Activated CD4-positive, alpha-beta memory T cell treated with anti-CD3 and anti-CD28 coated beads for 36 hours (primary cell): ENCODE measurements around the gene USP46. TPM values are rescaled to one million over a fixed set of nuclear protein-coding genes. Genes with fewer than 3 reads are reported as not detected.

Experiments used
- CTCF ChIA-PET: fragments of 350-600 bp; sonication (Branson Sonifier 250); formaldehyde crosslinking; loops from one replicate; lab custom pipeline; 2021; ENCODE audit warnings: antibody characterized with exemption, inconsistent platforms; lab: Charles Lee
- POLR2A ChIA-PET: fragments of 350-600 bp; sonication (Branson Sonifier 250); formaldehyde crosslinking; loops from one replicate; lab custom pipeline; 2021; ENCODE audit warnings: antibody characterized with exemption; lab: Charles Lee
- DNase-seq: peaks from one replicate; pipeline ENCODE4 v3.0.0-alpha.2; 2020
- H3K27ac Mint-ChIP-seq: one replicate; pipeline ENCODE4 v1.8.0; 2021; ENCODE audit warnings: mixed read lengths
- H3K27me3 Mint-ChIP-seq: one replicate; pipeline ENCODE4 v1.8.0; 2021; ENCODE audit warnings: mixed read lengths
- H3K36me3 Mint-ChIP-seq: one replicate; pipeline ENCODE4 v1.8.0; 2021; ENCODE audit warnings: mixed read lengths
- H3K4me1 Mint-ChIP-seq: one replicate; pipeline ENCODE4 v1.8.0; 2021; ENCODE audit warnings: low read depth, mixed read lengths
- H3K4me3 Mint-ChIP-seq: one replicate; pipeline ENCODE4 v1.8.0; 2021; ENCODE audit warnings: mild to moderate bottlenecking, mixed read lengths
- H3K9me3 Mint-ChIP-seq: one replicate; pipeline ENCODE4 v1.8.0; 2021; ENCODE audit warnings: mixed read lengths
- intact Hi-C: fragments of 100-400 bp; cut with micrococcal nuclease; formaldehyde crosslinking; loops from one replicate; pipeline ENCODE4 v1.15.1; 2023
- total RNA-seq, 2 experiments: library from RNA; stranded (reverse); gene quantifications; one replicate each; pipeline ENCODE4 v1.2.3, GENCODE V29; 2021

The USP46 gene
- 1 to 10 TPM; 6.2 to 7.0 TPM for total RNA-seq

DNA sequence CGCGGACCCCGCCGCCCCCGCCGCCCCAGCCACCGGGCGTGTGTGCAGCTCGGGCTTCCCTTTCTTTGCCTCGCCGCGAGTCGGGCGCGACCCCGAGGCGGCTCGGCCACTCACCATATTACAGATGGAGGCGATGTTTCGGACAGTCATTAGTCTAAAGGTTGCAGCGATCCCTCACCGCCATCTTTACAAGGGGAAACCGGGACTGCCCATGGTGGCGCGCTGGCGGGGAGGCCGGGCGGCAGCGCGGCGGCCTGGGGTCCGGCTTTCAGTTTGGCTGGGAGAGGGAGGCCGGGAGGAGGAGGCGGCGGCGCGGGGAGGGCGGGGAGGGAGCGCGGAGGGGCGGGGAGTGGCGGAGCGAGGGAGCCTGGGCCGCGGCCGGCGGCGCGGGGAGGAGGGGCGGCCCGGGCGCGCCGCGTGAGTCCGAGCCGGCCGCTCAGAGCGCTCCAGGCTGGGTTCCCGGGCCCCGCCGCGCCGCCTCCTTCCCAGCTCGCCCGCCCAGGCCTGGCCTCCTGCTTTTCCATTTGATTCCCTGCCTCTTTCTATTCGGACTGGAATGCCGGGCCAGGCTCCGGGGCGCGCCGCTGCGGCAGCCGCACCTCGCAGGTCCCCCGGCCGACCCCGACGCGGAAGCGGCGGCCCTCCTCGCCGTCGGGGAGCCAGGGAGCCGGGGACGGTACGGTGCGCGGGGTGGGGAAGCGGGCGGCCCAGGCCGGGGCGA, at the start of gene USP46:
Gene USP46, minus strand, starts transcription at position 301 of the 721 bp plus-strand sequence. Its CDS starts 151 bp downstream, at position 150.
- ChIA-PET CTCF (interaction anchor here (2.2 kb wide), 1 partner anchor 54 kb away, joined by 7 read pairs; no protein-coding TSS in a partner anchor), POLR2A (interaction anchor here (0.9 to 2.2 kb wide), 6 partner anchors 12 to 164 kb away, joined by 3 to 19 read pairs (median 4); no protein-coding TSS in a partner anchor)
- H3K9me3 Mint-ChIP-seq: peaks cover 11% of the 10 kb centered on the region
- peaks cover 2% of the 10 kb centered on the region for H3K27me3 Mint-ChIP-seq
- peaks cover 40% of the 10 kb centered on the region for H3K4me1 Mint-ChIP-seq
- intact Hi-C loops: loop anchor here (1.0 to 2.0 kb wide), 3 partner anchors 16 to 71 kb away; no protein-coding TSS in a partner anchor
- peak within 1 kb of the TSS; percentile 84 for H3K4me3 Mint-ChIP-seq
- H3K36me3 Mint-ChIP-seq: peaks cover 16% of the 10 kb centered on the region
- peak within 1 kb of the TSS; percentile 79 for H3K27ac Mint-ChIP-seq
- peak; percentile 68 for DNase-seq

DNA sequence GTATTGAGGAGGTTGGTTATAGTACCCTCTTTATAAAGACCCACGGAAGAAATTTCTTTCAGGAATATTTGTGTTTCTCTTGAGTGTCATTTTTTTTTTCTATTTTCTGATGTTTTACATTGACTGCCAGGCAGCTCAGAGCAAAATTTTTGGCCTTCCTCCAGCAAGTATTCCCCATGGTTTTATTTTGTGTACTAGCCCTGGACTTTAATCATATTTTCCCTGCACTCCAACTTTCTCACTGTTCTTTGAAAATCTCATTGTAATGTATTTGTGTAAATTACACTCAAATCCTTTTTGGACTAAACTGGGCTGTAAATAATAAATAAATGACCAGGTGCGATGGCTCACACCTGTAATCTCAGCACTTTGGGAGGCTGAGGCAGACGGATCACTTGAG, 45.6 kb upstream of the USP46 start:
- ChIA-PET CTCF (no interaction called here), POLR2A (interaction anchor here (0.6 kb wide), 1 partner anchor 1416 kb away, joined by 3 read pairs; no protein-coding TSS in a partner anchor)
- DNase-seq: no peak
- intact Hi-C loops: no loop called here
- H3K27ac Mint-ChIP-seq: no peak overlapping the region
- no peak overlapping the region for H3K4me3 Mint-ChIP-seq
- no peaks in the 10 kb centered on the region for H3K9me3 Mint-ChIP-seq
- H3K27me3 Mint-ChIP-seq: peaks cover 2% of the 10 kb centered on the region
- H3K4me1 Mint-ChIP-seq: no peaks in the 10 kb centered on the region
- H3K36me3 Mint-ChIP-seq: no peaks in the 10 kb centered on the region

DNA sequence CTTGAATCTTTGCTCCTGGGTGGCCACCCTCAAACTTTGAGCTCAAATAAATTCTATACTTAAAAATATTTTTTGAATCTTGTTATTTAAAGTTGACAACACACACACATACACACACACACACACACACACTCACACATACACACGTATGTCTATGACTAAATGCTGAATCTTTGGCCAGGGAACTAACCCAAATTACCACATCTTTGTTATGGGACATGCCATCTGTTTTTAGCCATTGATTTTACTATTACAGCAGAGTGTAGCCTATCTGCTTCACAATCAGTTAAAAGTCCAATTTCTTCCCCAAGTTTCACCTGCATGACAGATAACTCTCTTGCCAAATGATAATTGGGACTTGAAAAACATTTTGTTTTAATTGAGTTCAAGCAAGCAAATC, 45.0 kb upstream of the USP46 start:
- Mint-ChIP-seq H3K27ac (no peak overlapping the region), H3K4me3 (no peak overlapping the region), H3K9me3 (no peaks in the 10 kb centered on the region), H3K36me3 (no peaks in the 10 kb centered on the region), H3K27me3 (peaks cover 2% of the 10 kb centered on the region), H3K4me1 (no peaks in the 10 kb centered on the region)
- DNase-seq: no peak
- CTCF ChIA-PET: no interaction called here
- POLR2A ChIA-PET: no interaction called here
- intact Hi-C loops: no loop called here

DNA sequence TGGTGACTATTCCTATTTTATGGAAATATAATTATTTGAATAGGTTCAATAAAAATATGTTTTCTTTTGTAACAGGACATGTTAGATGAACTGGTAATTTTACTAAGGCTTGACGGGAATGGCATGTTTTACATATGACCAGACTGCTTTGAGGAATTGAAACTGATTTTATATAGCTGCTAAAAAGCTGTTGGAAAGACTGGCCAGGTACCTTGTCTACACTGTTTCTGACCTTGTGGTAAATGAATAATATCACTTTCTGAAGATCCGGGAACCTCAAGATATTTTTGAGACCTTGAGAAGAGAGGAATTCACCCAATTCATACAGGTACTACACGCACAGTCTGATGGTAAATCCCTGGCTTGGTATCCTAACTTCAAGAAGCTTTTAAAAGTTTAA, 42.1 kb upstream of the USP46 start:
- CTCF ChIA-PET: interaction anchor here (0.9 kb wide), 1 partner anchor 155 kb away, joined by 4 read pairs; no protein-coding TSS in a partner anchor
- Mint-ChIP-seq H3K27me3 (peaks cover 2% of the 10 kb centered on the region), H3K4me1 (peaks cover 4% of the 10 kb centered on the region), H3K36me3 (no peaks in the 10 kb centered on the region), H3K4me3 (no peak overlapping the region), H3K9me3 (no peaks in the 10 kb centered on the region), H3K27ac (no peak overlapping the region)
- POLR2A ChIA-PET: no interaction called here
- intact Hi-C loops: no loop called here
- DNase-seq: no peak

DNA sequence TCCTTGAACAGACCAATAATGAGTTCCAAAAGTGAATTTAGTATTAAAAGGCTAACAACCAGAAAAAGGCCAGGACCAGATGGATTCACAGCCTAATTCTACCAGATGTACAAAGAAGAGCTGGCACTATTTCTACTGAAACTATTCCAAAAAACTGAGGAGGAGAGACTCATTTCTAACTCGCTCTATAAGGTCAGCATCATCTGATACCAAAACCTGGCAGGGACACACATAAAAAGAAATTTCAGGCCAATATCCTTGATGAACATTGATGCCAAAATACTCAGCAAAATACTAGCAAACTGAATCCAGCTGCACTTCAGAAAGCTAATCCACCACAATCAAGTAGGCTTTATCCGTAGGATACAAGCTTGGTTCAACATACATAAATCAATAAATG, 35.8 kb upstream of the USP46 start:
- Mint-ChIP-seq H3K36me3 (peaks cover 15% of the 10 kb centered on the region), H3K27ac (no peak overlapping the region), H3K9me3 (peaks cover 29% of the 10 kb centered on the region), H3K4me1 (peaks cover 4% of the 10 kb centered on the region), H3K27me3 (peaks cover 1% of the 10 kb centered on the region), H3K4me3 (no peak overlapping the region)
- ChIA-PET CTCF (no interaction called here), POLR2A (no interaction called here)
- intact Hi-C loops: no loop called here
- DNase-seq: no peak

DNA sequence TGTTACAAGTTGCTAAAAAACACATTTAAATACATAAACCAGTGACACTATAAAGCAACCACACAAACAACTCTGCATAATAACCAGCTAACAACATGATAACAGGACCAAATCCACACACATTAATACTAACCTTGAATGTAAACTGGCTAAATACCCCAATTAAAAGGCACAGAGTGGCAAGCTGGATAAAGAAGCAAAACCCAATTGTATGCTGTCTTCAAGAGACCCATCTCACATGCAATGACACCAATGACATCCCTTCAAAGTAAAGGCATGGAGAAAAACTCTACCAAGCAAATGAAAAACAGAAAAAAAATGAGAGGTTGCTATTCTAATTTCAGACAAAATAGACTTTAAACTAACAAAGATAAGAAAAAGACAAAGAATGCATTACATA, 34.4 kb upstream of the USP46 start:
- DNase-seq: no peak
- ChIA-PET CTCF (interaction anchor here (0.6 kb wide), 1 partner anchor 174 kb away, joined by 3 read pairs; no protein-coding TSS in a partner anchor), POLR2A (no interaction called here)
- intact Hi-C loops: no loop called here
- Mint-ChIP-seq H3K9me3 (peaks cover 29% of the 10 kb centered on the region), H3K36me3 (peaks cover 15% of the 10 kb centered on the region), H3K27me3 (peaks cover 1% of the 10 kb centered on the region), H3K4me3 (no peak overlapping the region), H3K27ac (no peak overlapping the region), H3K4me1 (peaks cover 4% of the 10 kb centered on the region)

DNA sequence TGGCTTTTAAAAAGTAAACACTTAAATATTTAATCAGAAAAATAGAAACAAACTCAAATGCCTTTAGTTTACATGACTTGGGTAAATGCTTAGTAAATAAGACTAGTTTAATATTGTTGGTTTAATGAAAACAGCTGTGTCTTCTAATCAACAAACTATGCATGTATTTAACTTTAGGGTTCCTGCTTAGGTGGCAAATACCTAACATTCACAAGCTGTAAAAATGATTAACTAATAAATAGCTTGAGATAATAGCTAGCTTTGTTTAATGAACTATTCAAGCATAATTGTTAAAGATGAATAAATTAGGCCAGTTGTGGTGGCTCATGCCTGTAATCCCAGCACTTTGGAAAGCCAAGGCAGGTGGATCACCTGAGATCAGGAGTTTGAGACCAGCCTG, 30.0 kb upstream of the USP46 start:
- Mint-ChIP-seq H3K27ac (no peak overlapping the region), H3K4me1 (no peaks in the 10 kb centered on the region), H3K4me3 (no peak overlapping the region), H3K9me3 (peaks cover 19% of the 10 kb centered on the region), H3K36me3 (peaks cover 9% of the 10 kb centered on the region), H3K27me3 (peaks cover 6% of the 10 kb centered on the region)
- DNase-seq: no peak
- intact Hi-C loops: no loop called here
- ChIA-PET POLR2A (no interaction called here), CTCF (no interaction called here)

DNA sequence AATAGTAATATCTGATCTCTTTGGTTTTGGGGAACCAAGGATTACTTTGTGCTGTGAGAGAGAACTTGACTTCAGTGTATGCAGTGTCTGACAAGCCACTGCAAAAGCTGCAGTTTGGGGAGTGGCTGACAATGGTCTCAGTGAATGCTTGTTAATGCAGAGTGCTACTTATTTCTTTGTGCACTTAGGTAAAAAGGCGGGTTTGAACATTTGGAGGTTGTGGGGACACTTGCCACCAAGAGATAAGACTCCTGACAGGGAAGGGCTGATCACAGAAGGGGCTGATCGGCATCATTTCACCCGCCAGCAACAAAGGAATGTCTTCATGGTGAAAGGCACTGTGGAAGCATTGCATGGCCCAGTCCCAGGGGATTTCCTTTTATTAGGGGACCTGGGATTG, 28.6 kb upstream of the USP46 start:
- peaks cover 6% of the 10 kb centered on the region for H3K36me3 Mint-ChIP-seq
- no peak overlapping the region for H3K27ac Mint-ChIP-seq
- intact Hi-C loops: no loop called here
- peaks cover 6% of the 10 kb centered on the region for H3K9me3 Mint-ChIP-seq
- CTCF ChIA-PET: no interaction called here
- POLR2A ChIA-PET: no interaction called here
- H3K4me1 Mint-ChIP-seq: no peaks in the 10 kb centered on the region
- no peak overlapping the region for H3K4me3 Mint-ChIP-seq
- DNase-seq: no peak
- peaks cover 6% of the 10 kb centered on the region for H3K27me3 Mint-ChIP-seq

DNA sequence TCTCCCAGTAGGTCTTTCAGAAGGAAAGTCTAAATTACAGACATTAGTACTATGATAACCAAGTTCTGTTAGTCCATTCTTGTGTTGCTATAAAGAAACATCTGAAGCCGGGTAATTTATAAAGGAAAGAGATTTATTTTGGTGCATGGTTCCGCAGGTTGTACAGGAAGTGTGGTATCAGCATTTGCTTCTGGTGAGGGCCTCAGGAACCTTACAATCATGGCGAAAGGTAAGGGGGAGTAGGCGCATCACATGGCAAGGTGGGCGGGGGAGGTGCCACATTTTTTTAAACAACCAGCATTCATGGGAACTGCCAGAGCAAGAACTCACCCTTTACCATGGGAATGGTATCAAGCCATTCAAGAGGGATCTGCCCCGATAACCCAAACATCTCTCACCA, 26.2 kb upstream of the USP46 start:
- Mint-ChIP-seq H3K9me3 (no peaks in the 10 kb centered on the region), H3K27ac (no peak overlapping the region), H3K27me3 (peaks cover 10% of the 10 kb centered on the region), H3K4me1 (no peaks in the 10 kb centered on the region), H3K4me3 (no peak overlapping the region), H3K36me3 (no peaks in the 10 kb centered on the region)
- CTCF ChIA-PET: no interaction called here
- POLR2A ChIA-PET: no interaction called here
- DNase-seq: no peak
- intact Hi-C loops: no loop called here

DNA sequence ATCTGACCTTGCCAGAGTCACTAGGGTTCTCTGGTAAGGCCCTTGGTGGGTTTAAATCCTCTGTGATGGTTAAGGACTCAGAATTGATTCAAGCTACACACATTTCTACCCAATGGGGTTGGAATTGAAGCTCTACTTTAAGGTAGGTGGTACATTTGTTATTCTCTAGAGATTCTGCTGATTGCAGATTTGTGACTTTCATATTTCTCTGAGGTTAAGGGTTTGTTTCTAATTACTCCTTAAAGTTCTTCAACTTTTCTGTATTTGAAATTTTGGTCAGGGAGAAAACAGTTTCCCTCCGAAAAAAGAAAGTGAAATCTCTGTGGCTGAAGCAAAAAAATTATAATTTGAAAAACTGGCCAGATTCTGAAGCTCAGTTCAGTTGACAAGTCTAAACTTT, 25.8 kb upstream of the USP46 start:
- no peak overlapping the region for H3K4me3 Mint-ChIP-seq
- no peak for DNase-seq
- H3K27ac Mint-ChIP-seq: no peak overlapping the region
- ChIA-PET CTCF (no interaction called here), POLR2A (no interaction called here)
- peaks cover 10% of the 10 kb centered on the region for H3K27me3 Mint-ChIP-seq
- no peaks in the 10 kb centered on the region for H3K36me3 Mint-ChIP-seq
- no peaks in the 10 kb centered on the region for H3K4me1 Mint-ChIP-seq
- no peaks in the 10 kb centered on the region for H3K9me3 Mint-ChIP-seq
- intact Hi-C loops: no loop called here

DNA sequence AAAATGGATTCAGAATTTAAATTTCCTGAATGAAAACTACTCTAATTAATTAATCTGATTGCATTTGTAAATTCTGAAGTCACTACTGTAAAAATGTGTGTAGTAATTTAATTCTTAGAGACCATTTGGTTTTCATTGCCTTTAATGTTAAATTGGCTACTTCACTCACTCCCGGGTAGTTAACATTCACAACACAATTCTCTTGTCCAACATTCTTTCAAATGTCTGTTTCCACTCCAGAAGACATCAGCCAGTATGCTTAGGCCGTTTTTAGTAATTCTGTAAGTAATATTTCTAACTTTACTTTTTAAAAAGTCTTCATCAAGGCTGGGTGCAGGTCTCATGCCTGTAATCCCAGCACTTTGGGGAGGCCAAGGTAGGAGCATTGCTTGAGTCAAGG, 21.3 kb upstream of the USP46 start:
- no peaks in the 10 kb centered on the region for H3K4me1 Mint-ChIP-seq
- no peak overlapping the region for H3K27ac Mint-ChIP-seq
- no peak overlapping the region for H3K4me3 Mint-ChIP-seq
- intact Hi-C loops: no loop called here
- H3K36me3 Mint-ChIP-seq: no peaks in the 10 kb centered on the region
- ChIA-PET POLR2A (no interaction called here), CTCF (interaction anchor here (0.6 kb wide), 1 partner anchor 18 kb away, joined by 3 read pairs; no protein-coding TSS in a partner anchor)
- no peak for DNase-seq
- peaks cover 14% of the 10 kb centered on the region for H3K27me3 Mint-ChIP-seq
- H3K9me3 Mint-ChIP-seq: no peaks in the 10 kb centered on the region

- no peaks in the 10 kb centered on the region for H3K9me3 Mint-ChIP-seq
- CTCF ChIA-PET: no interaction called here
- no peaks in the 10 kb centered on the region for H3K36me3 Mint-ChIP-seq
- peaks cover 9% of the 10 kb centered on the region for H3K27me3 Mint-ChIP-seq
- no peak overlapping the region for H3K4me3 Mint-ChIP-seq
- intact Hi-C loops: no loop called here
- POLR2A ChIA-PET: no interaction called here
- no peak for DNase-seq
- H3K4me1 Mint-ChIP-seq: no peaks in the 10 kb centered on the region
- H3K27ac Mint-ChIP-seq: no peak overlapping the region
Observed at GRCh38 chr4:52676536-52676935, 17.4 kb upstream of the USP46 start.

DNA sequence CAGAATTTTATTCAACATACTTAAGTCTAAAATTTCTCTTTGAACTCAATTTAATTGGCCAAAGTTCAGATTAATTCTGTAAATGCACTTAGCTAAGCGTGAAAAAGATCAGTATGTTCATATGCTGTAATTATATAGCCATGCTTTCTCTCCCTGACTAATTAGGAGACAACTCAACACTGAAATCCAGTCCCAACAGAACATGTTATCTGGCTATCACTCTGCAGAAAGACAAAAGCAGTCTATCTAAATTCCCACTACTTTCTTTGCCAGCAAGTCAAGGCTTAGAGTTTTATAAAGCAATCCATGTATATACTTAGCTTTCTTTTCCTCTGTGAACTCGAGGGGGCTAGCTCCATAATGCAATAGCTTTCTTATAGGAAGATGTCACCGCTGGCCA, 16.0 kb upstream of the USP46 start:
- Mint-ChIP-seq H3K36me3 (no peaks in the 10 kb centered on the region), H3K27me3 (peaks cover 8% of the 10 kb centered on the region), H3K9me3 (no peaks in the 10 kb centered on the region), H3K27ac (no peak overlapping the region), H3K4me1 (no peaks in the 10 kb centered on the region), H3K4me3 (no peak overlapping the region)
- intact Hi-C loops: no loop called here
- no peak for DNase-seq
- POLR2A ChIA-PET: no interaction called here
- CTCF ChIA-PET: no interaction called here
